ENCODE results near the gene EDEM2.

- TF ChIP-seq, protein P1, sequence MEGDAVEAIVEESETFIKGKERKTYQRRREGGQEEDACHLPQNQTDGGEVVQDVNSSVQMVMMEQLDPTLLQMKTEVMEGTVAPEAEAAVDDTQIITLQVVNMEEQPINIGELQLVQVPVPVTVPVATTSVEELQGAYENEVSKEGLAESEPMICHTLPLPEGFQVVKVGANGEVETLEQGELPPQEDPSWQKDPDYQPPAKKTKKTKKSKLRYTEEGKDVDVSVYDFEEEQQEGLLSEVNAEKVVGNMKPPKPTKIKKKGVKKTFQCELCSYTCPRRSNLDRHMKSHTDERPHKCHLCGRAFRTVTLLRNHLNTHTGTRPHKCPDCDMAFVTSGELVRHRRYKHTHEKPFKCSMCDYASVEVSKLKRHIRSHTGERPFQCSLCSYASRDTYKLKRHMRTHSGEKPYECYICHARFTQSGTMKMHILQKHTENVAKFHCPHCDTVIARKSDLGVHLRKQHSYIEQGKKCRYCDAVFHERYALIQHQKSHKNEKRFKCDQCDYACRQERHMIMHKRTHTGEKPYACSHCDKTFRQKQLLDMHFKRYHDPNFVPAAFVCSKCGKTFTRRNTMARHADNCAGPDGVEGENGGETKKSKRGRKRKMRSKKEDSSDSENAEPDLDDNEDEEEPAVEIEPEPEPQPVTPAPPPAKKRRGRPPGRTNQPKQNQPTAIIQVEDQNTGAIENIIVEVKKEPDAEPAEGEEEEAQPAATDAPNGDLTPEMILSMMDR (IDR thresholded peaks at IDR 0.05) = no peak
- TF ChIP-seq POLR2A (IDR thresholded peaks at IDR 0.05; ENCODE audit: low read depth) = no peak
Observed at GRCh38 chr20:35174458-35175216, 27.5 kb upstream of the EDEM2 start.

Measured in esophagus muscularis mucosa (tissue), 3 donors.